HUES6 (cell line): ENCODE measurements around the gene PRR12.

Experiments
- H3K27ac ChIP-seq: 2 replicates; pipeline ENCODE4 v1.7.0; 2013; ENCODE audit warnings: low read depth, mild to moderate bottlenecking, low read length, inconsistent platforms
- H3K27me3 ChIP-seq: 2 replicates; pipeline ENCODE4 v1.6.1; 2013; ENCODE audit warnings: low read length; ENCODE audit not compliant: control insufficient read depth, insufficient read depth
- H3K36me3 ChIP-seq: 2 replicates; pipeline ENCODE4 v1.6.1; 2013; ENCODE audit warnings: low read length; ENCODE audit not compliant: control insufficient read depth, insufficient read depth
- H3K4me1 ChIP-seq: 2 replicates; pipeline ENCODE4 v1.6.1; 2013; ENCODE audit warnings: low read length; ENCODE audit not compliant: control insufficient read depth, insufficient read depth
- H3K4me3 ChIP-seq: 2 replicates; pipeline ENCODE4 v1.5.1; 2013; ENCODE audit warnings: low read depth, low read length
- H3K9ac ChIP-seq: one replicate; pipeline ENCODE4 v1.6.1; 2013; ENCODE audit warnings: mild to moderate bottlenecking, low read length
- H3K9me3 ChIP-seq: 2 replicates; pipeline ENCODE4 v1.6.1; 2013; ENCODE audit warnings: low read depth, low read length; ENCODE audit not compliant: control insufficient read depth, insufficient read depth

The PRR12 gene

GRCh38 chr19:49553451-49554271 is 37.3 kb upstream of the PRR12 start:
- H3K36me3 ChIP-seq, result peaks cover 30% of the 10 kb centered on the region

DNA sequence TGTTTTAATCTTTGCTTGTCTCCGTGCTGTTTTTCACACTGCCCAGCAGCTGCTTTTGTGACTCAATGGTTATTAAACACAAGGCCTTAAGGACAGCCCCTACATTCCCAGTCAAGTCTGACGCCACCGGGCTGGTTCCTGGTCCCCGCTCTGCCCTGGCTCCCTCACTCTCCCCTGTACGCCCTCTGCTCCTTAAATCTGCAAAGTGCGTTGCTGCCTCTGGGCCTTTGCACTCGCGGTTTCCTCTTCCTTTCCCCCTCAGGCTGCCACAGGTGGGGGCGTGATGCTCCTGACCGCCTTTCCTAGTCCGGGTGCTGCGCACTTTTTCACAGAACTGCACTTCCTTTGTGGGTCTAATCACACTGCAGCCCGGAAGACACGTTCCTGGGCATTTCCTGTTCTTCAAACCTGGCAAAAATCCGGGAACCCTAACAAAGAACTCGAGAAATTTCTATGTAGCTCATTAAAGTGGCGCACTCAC is 36.2 kb upstream of the PRR12 start:
- H3K9ac ChIP-seq, result no peak overlapping the region
- no peaks in the 10 kb centered on the region for H3K9me3 ChIP-seq
- H3K4me1 ChIP-seq, result peaks cover 12% of the 10 kb centered on the region; the same call in 1 of the 2 replicates
- H3K27me3 ChIP-seq, result no peaks in the 10 kb centered on the region
- peaks cover 41% of the 10 kb centered on the region for H3K36me3 ChIP-seq
- H3K4me3 ChIP-seq, result no peak overlapping the region
- no peak overlapping the region for H3K27ac ChIP-seq

More at GRCh38 chr19:49553451-49554271, 37.3 kb upstream of the PRR12 start:
- H3K4me3 ChIP-seq, result no peak overlapping the region
- peaks cover 12% of the 10 kb centered on the region; the same call in 1 of the 2 replicates for H3K4me1 ChIP-seq
- H3K9ac ChIP-seq, result no peak overlapping the region
- H3K9me3 ChIP-seq, result no peaks in the 10 kb centered on the region
- no peak overlapping the region for H3K27ac ChIP-seq
- H3K27me3 ChIP-seq, result no peaks in the 10 kb centered on the region

GRCh38 chr19:49555600-49556411 is 35.2 kb upstream of the PRR12 start:
- 0 out of 2 replicates have a peak overlapping the region, but pooled peaks have one; percentile 24 for H3K27ac ChIP-seq
- peaks cover 48% of the 10 kb centered on the region for H3K36me3 ChIP-seq
- peaks cover 21% of the 10 kb centered on the region; the same call in 1 of the 2 replicates for H3K4me1 ChIP-seq
- H3K9ac ChIP-seq, result peak overlapping the region; percentile 50
- no peaks in the 10 kb centered on the region for H3K27me3 ChIP-seq
- H3K9me3 ChIP-seq, result no peaks in the 10 kb centered on the region
- H3K4me3 ChIP-seq, result peak overlapping the region; percentile 64

GRCh38 chr19:49556412-49557398 is 34.3 kb upstream of the PRR12 start:
- no peaks in the 10 kb centered on the region for H3K9me3 ChIP-seq
- peaks cover 48% of the 10 kb centered on the region for H3K36me3 ChIP-seq
- H3K4me3 ChIP-seq, result peak overlapping the region; percentile 64
- H3K27ac ChIP-seq, result no peak overlapping the region
- H3K27me3 ChIP-seq, result no peaks in the 10 kb centered on the region
- H3K9ac ChIP-seq, result peak overlapping the region; percentile 50
- peaks cover 25% of the 10 kb centered on the region; the same call in 1 of the 2 replicates for H3K4me1 ChIP-seq

DNA sequence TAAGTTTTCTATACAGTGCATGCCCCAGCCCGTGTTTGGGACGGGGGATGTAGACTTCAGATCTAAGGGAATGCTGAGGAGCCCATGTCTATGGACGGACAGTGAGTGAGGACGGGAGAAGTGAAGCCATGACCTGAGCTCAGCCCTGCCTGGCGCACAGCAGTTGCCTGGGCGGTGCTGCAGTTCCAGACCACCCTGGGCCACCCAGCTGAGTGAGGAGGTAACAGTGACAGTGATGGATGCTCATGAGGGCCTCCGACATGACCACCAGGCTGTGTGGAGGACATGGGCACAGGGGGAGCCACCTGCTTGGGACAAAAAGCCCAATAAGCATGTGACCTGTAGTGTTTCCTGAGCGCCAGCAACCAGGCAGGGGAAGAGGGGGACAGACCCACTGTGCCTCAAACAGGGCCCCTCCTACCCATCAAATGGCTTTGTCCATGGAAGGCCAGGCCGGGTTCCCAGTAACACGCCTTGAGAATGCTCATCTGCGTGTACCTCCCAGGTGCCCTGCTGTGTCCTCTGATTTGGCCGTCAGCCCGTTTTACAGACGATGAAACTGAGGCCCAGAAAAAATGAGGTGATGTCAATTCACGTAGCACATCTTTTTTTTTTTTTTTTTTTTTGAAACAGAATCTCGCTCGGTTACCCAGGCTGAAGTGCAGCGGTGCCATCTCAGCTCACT is 33.2 kb upstream of the PRR12 start:
- Histone ChIP-seq H3K4me1 (peaks cover 25% of the 10 kb centered on the region; the same call in 1 of the 2 replicates), H3K9ac (no peak overlapping the region), H3K36me3 (peaks cover 48% of the 10 kb centered on the region)

DNA sequence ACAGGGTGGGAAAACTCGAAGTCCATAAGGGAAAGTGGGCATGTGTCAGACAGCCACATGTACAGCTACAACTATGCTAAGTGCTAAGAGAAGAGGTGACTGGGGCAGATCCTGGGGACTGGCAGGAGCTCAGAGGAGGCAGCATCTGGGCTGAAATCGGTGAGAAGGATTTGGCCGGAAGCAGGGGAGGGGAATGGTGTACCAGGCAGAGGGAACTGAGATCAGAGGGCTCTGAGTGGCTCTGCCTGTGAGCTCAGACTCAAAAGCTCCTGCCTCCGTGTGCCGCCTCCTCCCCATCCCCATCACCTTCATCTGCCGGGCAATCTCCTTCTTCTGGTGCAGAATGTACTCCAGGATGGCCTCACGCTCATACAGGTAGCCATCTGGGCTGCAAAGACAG is 32.4 kb upstream of the PRR12 start:
- Histone ChIP-seq H3K4me3 (no peak overlapping the region), H3K9me3 (no peaks in the 10 kb centered on the region), H3K36me3 (peaks cover 48% of the 10 kb centered on the region), H3K27ac (no peak overlapping the region), H3K4me1 (peaks cover 25% of the 10 kb centered on the region; the same call in 1 of the 2 replicates), H3K27me3 (no peaks in the 10 kb centered on the region), H3K9ac (no peak overlapping the region)

More for the DNA sequence above, 33.2 kb upstream of the PRR12 start:
- H3K27me3 ChIP-seq, result no peaks in the 10 kb centered on the region
- no peaks in the 10 kb centered on the region for H3K9me3 ChIP-seq
- no peak overlapping the region for H3K27ac ChIP-seq
- no peak overlapping the region for H3K4me3 ChIP-seq

- Histone ChIP-seq H3K9me3 (no peaks in the 10 kb centered on the region), H3K4me3 (no peak overlapping the region), H3K4me1 (peaks cover 25% of the 10 kb centered on the region; the same call in 1 of the 2 replicates), H3K27me3 (no peaks in the 10 kb centered on the region), H3K36me3 (peaks cover 45% of the 10 kb centered on the region), H3K27ac (no peak overlapping the region), H3K9ac (no peak overlapping the region)
Measured at GRCh38 chr19:49559443-49559842, 31.5 kb upstream of the PRR12 start.

GRCh38 chr19:49559928-49560327 is 31.1 kb upstream of the PRR12 start:
- Histone ChIP-seq H3K27me3 (no peaks in the 10 kb centered on the region), H3K4me1 (peaks cover 25% of the 10 kb centered on the region; the same call in 1 of the 2 replicates), H3K4me3 (no peak overlapping the region), H3K9ac (no peak overlapping the region), H3K27ac (no peak overlapping the region), H3K9me3 (no peaks in the 10 kb centered on the region), H3K36me3 (peaks cover 45% of the 10 kb centered on the region)

GRCh38 chr19:49560358-49560900 is 30.6 kb upstream of the PRR12 start:
- Histone ChIP-seq H3K36me3 (peaks cover 40% of the 10 kb centered on the region), H3K4me1 (peaks cover 25% of the 10 kb centered on the region; the same call in 1 of the 2 replicates), H3K27ac (no peak overlapping the region), H3K27me3 (no peaks in the 10 kb centered on the region), H3K9me3 (no peaks in the 10 kb centered on the region), H3K9ac (no peak overlapping the region), H3K4me3 (no peak overlapping the region)
